GM12892 (cell line): ENCODE results near the gene TEX264.

Experiments used
- DNase-seq: peaks from one replicate; pipeline ENCODE4 v3.0.0; 2011; ENCODE audit not compliant: insufficient read length
- FAIRE-seq: peaks from 2 replicates; lab custom pipeline; 2011; peaks lifted over from hg19 to GRCh38; lab: Jason Lieb, UNC
- POLR2A ChIP-seq: IDR thresholded peaks from 2 replicates; pipeline ENCODE4 v1.6.1; 2011; ENCODE audit warnings: low read depth, low read length, control low read depth
- POLR2AphosphoS5 ChIP-seq: IDR thresholded peaks from 2 replicates; pipeline ENCODE4 v1.6.1; 2011; ENCODE audit warnings: low read depth, low read length, control low read depth
- TAF1 ChIP-seq: IDR thresholded peaks from 2 replicates; pipeline ENCODE4 v1.6.1; 2011; ENCODE audit warnings: low read depth, mild to moderate bottlenecking, control low read depth, low read length, borderline replicate concordance

Gene TEX264

GRCh38 chr3:51703761-51704510 lies 32.9 kb downstream of the TEX264 start:
- FAIRE-seq (no peak), DNase-seq (no peak)
- TF ChIP-seq TAF1 = no peak
- no peak for TF ChIP-seq POLR2A
- TF ChIP-seq POLR2AphosphoS5 = no peak

GRCh38 chr3:51704511-51704950 lies 33.5 kb downstream of the TEX264 start:
- no peak for TF ChIP-seq TAF1
- no peak for TF ChIP-seq POLR2A
- TF ChIP-seq POLR2AphosphoS5 = no peak
- FAIRE-seq (no peak), DNase-seq (no peak)

DNA sequence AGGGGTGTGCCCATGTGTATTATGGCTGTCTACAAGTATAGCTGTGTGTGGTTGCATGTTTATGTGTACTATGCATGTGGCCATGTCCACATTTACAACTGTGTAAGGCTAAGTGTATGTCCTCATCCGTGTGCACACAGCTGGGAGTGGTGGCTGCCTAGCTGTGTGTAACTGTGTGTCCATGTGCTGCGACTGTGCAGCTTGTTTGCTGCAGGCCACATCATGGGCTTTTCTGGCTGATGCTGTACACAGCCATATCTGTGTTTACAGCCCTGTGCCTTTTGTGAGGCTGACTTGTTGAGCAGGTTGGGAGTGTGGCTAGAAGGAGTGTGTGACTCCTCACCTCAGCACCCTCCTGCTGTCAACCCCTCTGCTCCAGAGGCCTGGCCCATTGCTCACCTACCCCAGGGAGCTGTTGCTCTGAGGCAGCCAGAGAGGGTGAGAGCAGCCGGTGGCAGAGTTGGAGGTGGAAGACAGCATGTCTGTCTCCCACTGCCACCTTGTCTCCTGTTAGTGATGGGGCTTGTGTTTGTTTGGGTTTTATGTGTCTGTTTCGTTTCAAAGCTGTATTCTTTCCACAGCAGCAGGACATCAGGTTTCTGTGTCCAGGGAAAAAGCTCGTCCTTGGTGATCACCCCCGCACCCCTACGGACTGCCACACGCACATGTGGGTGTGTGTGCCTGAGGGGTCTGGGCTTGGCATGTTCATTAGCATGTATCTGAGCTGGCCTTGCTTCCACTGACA lies 34.4 kb downstream of the TEX264 start:
- DNase-seq = no peak
- no peak for FAIRE-seq
- TF ChIP-seq POLR2A (no peak), TAF1 (no peak), POLR2AphosphoS5 (no peak)

- DNase-seq (no peak), FAIRE-seq (no peak)
- TF ChIP-seq POLR2AphosphoS5 (no peak), TAF1 (no peak), POLR2A (no peak)
Observed at GRCh38 chr3:51706021-51706485, 35.0 kb downstream of the TEX264 start.

DNA sequence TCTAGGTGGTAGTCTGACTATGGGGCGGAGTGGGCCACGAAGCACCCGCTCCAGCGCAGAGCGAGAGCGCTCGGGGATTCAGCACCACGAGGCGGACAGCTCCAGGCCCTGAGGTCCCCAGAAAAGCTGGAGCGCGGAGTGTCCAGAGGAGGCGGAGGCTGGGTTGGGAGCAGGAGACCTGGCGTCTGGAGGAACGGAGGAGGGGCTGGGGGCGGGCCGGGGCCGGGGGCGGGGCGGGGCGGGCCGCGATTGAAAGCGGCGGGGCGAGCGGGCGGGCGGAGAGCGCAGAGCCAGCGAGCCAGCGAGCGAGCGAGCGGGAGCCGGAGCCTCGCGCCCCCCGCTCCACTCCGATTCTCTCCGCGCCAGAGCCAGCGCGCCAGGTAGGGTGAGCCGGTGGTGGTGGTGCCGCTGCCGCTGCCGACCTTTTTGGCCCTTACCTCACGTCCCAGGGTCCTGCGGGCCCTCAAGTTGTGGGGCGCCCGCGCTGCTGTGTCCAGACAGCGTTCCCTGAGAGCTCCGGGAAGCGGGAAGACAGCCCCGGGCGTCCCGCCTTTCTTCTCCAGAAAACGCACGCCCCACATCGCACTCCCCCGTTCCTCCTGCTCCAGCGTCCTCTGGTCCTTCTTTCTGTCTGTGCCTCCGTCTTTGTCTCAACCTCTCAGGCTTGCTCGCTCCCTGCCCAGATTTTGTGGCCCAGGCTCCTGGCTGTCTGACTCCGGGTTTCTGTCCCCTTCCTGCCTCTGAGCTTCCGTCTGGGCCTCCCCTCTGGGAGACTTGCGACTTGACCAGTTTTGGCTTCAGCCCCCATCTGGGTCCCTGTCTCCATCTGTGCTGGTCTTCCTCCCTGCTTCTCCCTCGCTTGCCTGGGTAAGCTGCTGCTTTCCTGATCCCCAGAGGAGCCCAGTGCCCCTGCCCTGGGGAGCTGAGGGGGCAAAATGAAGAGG lies 36.0 kb downstream of the TEX264 start, which contains the start of gene GRM2:
Gene GRM2 (plus strand): TSS at position 281 of the 944 bp plus-strand sequence. CDS start 1,916 bp downstream, outside the sequence.
- TF ChIP-seq POLR2A (no peak), POLR2AphosphoS5 (no peak), TAF1 (no peak)
- no peak for FAIRE-seq
- DNase-seq = no peak

- no peak for FAIRE-seq
- DNase-seq = peak; percentile 13
- TF ChIP-seq TAF1 (no peak), POLR2A (no peak), POLR2AphosphoS5 (no peak)
Observed at GRCh38 chr3:51708216-51708845, 37.3 kb downstream of the TEX264 start.

GRCh38 chr3:51709004-51709420 lies 38.0 kb downstream of the TEX264 start:
- no peak for FAIRE-seq
- TF ChIP-seq POLR2AphosphoS5 = no peak
- TF ChIP-seq TAF1 = no peak
- no peak for TF ChIP-seq POLR2A
- peak; percentile 14 for DNase-seq

DNA sequence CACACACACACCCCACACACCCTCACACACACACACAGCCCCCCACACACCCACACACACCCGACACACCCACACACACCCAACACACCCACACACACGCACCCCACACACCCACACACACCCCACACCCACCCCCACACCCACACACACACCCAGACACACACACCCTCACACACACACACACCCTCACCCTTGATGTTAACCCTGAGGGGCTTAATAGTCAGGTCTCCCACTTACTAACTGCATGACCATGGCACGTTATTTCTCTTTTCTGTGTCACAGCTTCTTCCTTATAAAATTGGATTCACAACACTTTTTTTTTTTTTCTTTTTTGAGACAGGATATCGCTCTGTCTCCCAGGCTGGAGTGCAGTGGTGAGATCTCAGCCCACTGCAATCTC lies 38.6 kb downstream of the TEX264 start:
- FAIRE-seq = no peak
- no peak for TF ChIP-seq TAF1
- no peak for TF ChIP-seq POLR2A
- TF ChIP-seq POLR2AphosphoS5 = no peak
- DNase-seq = no peak

GRCh38 chr3:51710631-51711351 lies 39.7 kb downstream of the TEX264 start:
- TF ChIP-seq POLR2AphosphoS5 = no peak
- TF ChIP-seq POLR2A = no peak
- no peak for TF ChIP-seq TAF1
- DNase-seq (peak; percentile 23), FAIRE-seq (no peak)

GRCh38 chr3:51711352-51712037 lies 40.4 kb downstream of the TEX264 start:
- no peak for FAIRE-seq
- TF ChIP-seq TAF1 = no peak
- no peak for TF ChIP-seq POLR2AphosphoS5
- TF ChIP-seq POLR2A = no peak
- peak; percentile 6 for DNase-seq
